Measurements from ENCODE around the gene PDCD11. TPM values are rescaled to one million over a fixed set of nuclear protein-coding genes. Genes with fewer than 3 reads are reported as not detected.

PDCD11 gene
- total RNA-seq, 4 donors from 2014 or later, result 26.4 to 38.3 (median 29.3) TPM

GRCh38 chr10:103493916-103494877 lies 97.8 kb downstream of the PDCD11 start:
- Histone ChIP-seq H3K36me3 (no peaks in the 10 kb centered on the region), H3K27ac (no peak overlapping the region), H3K4me3 (peak overlapping the region; percentile 62), H3K9me3 (no peaks in the 10 kb centered on the region), H3K4me1 (peaks cover 17% of the 10 kb centered on the region), H3K27me3 (peaks cover 47% of the 10 kb centered on the region)
- DNase-seq (ENCODE audit: low spot score in 2 of 2), result no peak
- TF ChIP-seq, protein P1, sequence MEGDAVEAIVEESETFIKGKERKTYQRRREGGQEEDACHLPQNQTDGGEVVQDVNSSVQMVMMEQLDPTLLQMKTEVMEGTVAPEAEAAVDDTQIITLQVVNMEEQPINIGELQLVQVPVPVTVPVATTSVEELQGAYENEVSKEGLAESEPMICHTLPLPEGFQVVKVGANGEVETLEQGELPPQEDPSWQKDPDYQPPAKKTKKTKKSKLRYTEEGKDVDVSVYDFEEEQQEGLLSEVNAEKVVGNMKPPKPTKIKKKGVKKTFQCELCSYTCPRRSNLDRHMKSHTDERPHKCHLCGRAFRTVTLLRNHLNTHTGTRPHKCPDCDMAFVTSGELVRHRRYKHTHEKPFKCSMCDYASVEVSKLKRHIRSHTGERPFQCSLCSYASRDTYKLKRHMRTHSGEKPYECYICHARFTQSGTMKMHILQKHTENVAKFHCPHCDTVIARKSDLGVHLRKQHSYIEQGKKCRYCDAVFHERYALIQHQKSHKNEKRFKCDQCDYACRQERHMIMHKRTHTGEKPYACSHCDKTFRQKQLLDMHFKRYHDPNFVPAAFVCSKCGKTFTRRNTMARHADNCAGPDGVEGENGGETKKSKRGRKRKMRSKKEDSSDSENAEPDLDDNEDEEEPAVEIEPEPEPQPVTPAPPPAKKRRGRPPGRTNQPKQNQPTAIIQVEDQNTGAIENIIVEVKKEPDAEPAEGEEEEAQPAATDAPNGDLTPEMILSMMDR (IDR thresholded peaks at IDR 0.05), result no peak
- no peak for TF ChIP-seq POLR2AphosphoS5 (IDR thresholded peaks at IDR 0.05)
- TF ChIP-seq POLR2A (IDR thresholded peaks at IDR 0.05), result no peak
- no peak for TF ChIP-seq EP300 (IDR thresholded peaks at IDR 0.05)
- 3% methylated on average over 21 of the region's 92 CpGs for whole genome bisulfite sequencing

- TF ChIP-seq, protein P1 (IDR thresholded peaks at IDR 0.05), result no peak
- no peak for TF ChIP-seq POLR2A (IDR thresholded peaks at IDR 0.05)
- no peak for TF ChIP-seq EP300 (IDR thresholded peaks at IDR 0.05)
- TF ChIP-seq POLR2AphosphoS5 (IDR thresholded peaks at IDR 0.05), result no peak
- Histone ChIP-seq H3K27me3 (peaks cover 56% of the 10 kb centered on the region), H3K9me3 (no peaks in the 10 kb centered on the region), H3K36me3 (no peaks in the 10 kb centered on the region), H3K4me1 (peaks cover 17% of the 10 kb centered on the region), H3K4me3 (no peak overlapping the region), H3K27ac (no peak overlapping the region)
- no peak for DNase-seq (ENCODE audit: low spot score in 2 of 2)
- 88% methylated on average over 3 of the region's 3 CpGs for WGBS
Measured at GRCh38 chr10:103495321-103495720, 98.9 kb downstream of the PDCD11 start.

Other genes with a start within 250 kb of the PDCD11 start
- gene NT5C2, start 203.4 kb upstream of the PDCD11 start, total RNA-seq, result 10 to 100 TPM; 28.4 to 51.5 (median 33.2) TPM
- not detected for gene RPEL1, start 150.7 kb upstream of the PDCD11 start, total RNA-seq
- gene INA, start 119.5 kb upstream of the PDCD11 start, total RNA-seq, result 1 to 10 TPM in 1 of 4 donors, under 1 TPM in 1, not detected in 2; 0.60 to 1.3 TPM
- gene PCGF6, start 45.5 kb upstream of the PDCD11 start, total RNA-seq, result 1 to 10 TPM; 2.6 to 7.2 (median 4.9) TPM
- 1 to 10 TPM; 3.6 to 5.4 (median 4.1) TPM for gene TAF5, start 28.6 kb upstream of the PDCD11 start, total RNA-seq
- 100 to 1,000 TPM in 3 of 4 donors, 10 to 100 TPM in 1; 92.4 to 207 (median 167) TPM for gene ATP5MK, start 151 bp upstream of the PDCD11 start, total RNA-seq
- 10 to 100 TPM; 13.7 to 17.9 (median 16.3) TPM for gene CALHM2, start 55.7 kb downstream of the PDCD11 start, total RNA-seq
- gene CALHM1, start 62.3 kb downstream of the PDCD11 start, total RNA-seq, result not detected
- gene CALHM3, start 82.6 kb downstream of the PDCD11 start, total RNA-seq, result not detected
- under 1 TPM in 2 of 4 donors, not detected in 2; 0.18 to 0.30 TPM for gene NEURL1, start 97.1 kb downstream of the PDCD11 start, total RNA-seq

Measured in suprapubic skin (tissue), 4 donors.